Measurements from ENCODE around the gene DISC1.
"Not testable (repeated sequence)": the region's sequence is repeated elsewhere in the genome, so short reads cannot be mapped to it uniquely, and the experiment has no call there.

Gene DISC1

GRCh38 chr1:231779081-231779480 is 152.5 kb downstream of the DISC1 start:
- DNase-seq: no peak

- no peak for DNase-seq
These were observed 155.3 kb downstream of the DISC1 start for GRCh38 chr1:231781892-231782291.

GRCh38 chr1:231785073-231785472 is 158.5 kb downstream of the DISC1 start:
- not testable (repeated sequence) for DNase-seq

DNA sequence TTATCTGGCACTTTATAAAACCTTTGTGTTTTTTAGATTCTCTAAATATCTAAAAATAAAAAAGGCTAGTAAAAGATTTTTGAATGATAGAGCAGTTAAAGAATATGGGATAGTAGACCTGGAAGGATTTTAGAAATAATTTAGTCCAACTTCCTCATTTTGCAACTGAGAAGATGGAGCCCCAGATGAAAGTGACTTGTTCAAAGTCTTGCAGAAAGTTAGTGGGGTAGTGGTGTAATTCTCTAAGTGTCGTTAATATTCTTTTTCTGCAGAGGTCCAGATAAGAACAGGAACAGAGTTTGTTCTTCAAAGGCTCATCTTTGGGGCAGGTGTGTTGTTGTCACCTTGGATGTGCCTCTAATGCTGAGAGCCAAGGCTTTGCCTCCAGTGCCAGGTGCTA is 159.5 kb downstream of the DISC1 start:
- DNase-seq: no peak

DNA sequence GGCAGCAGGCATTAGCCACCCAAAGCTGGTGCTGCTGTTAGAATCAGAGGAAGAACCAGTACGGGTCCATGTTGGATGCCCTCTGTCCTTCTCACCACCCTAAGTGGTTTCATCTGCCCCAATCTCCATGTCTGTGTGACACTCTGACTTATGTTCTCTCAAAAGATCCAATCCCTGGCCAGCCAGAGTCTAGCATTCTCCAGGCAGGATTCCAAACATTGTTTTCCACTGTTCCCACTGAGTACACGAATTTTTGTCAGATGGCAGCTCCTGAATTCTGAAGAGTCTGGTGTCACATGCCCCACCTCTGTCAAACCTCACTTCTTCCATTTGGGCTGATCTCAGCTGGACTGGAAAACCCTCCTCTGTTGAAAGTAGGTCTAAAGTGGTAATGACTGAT is 166.0 kb downstream of the DISC1 start:
- no peak for DNase-seq

GRCh38 chr1:231793893-231794292 is 167.3 kb downstream of the DISC1 start:
- DNase-seq: no peak

- DNase-seq: no peak
These were observed 169.6 kb downstream of the DISC1 start for GRCh38 chr1:231796141-231796540.

DNA sequence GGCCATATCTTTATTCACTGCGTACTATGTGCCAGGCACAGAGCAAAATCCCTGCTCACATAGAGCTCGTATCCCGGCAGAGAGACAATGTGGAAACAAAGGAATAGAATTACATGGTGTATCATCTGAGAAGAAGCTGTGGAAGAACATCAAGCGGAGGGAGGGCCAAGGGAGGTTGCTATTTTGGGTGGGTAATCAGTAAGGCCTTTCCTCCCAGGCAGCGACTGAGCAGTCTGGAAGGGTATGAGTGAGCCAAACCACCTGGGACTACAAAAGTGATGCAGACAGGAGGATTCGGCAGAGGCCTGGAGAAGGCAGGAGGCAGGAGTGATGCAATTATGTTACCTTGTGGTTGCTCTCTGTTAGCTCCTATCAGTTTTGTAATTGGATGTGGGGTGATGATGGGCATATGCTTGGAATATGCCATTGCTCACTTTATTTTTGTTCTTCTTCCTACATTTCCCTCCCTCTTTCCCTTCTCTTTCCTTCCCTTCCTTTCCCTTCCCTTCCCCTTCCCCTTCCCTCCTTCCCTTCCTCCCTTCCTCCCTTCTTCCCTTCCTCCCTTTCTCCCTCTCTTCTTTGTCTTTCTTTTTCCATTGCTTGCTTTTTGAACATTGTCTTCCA is 172.9 kb downstream of the DISC1 start:
- no peak for DNase-seq

DNA sequence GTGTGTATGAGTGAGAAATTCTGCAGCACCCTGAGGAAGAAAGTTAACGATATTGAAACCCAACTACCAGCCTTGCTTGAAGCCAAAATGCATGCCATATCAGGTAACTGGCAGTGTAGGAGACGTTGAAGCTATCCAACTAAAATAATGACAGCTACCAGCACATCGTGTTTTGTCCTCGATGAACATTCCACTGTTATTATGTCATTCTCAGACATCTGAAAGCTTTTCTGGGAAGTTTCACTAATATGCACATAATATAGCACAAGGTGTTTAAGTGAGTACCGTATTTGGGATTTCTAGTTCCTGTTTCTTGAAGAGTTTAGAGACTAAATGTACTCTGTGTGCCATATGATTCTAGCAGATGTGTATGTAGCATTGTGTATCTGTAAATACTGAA is 173.5 kb downstream of the DISC1 start:
- DNase-seq: no peak

- DNase-seq: no peak
These were observed 174.5 kb downstream of the DISC1 start for GRCh38 chr1:231801042-231801585.

DNA sequence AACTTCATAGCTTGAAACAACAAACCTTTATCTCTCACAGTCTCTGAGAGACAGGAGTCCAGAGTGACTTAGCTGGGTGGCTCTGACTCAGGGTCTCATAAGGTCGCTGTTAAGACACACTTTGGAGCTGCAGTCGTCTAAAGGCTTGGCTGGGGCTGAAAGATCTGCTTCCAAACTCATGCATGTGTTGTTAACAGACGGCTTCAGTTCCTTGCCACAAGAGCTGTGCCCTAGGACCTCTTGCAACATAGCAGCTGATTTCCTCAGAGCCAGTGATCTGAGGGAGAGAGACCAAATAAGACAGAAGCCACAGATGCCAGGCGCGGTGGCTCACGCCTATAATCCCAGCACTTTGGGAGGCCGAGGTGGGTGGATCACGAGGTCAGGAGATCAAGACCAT is 176.8 kb downstream of the DISC1 start:
- DNase-seq: no peak

- peak; percentile 41 for DNase-seq
These were observed 180.3 kb downstream of the DISC1 start for GRCh38 chr1:231806623-231807495.

DNA sequence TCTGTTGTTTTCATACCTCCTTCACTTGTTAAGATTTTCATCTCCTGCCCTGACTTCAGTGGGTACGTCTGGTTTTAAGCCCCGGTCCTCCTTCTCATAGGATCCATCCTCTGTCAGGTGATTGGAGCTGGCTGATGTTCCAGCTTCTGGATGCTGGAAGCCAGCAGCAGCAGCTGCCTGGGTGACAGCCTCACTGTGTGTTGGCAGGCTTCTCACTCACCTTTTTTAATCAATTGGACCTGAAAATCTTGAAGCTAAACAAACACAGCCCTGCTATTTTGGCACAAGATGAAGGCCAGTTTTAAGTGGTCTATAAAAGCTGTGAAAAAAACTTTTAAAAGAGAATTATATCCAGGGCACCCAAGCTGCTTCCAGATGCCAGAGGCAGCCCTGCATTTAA is 181.0 kb downstream of the DISC1 start:
- no peak for DNase-seq

DNA sequence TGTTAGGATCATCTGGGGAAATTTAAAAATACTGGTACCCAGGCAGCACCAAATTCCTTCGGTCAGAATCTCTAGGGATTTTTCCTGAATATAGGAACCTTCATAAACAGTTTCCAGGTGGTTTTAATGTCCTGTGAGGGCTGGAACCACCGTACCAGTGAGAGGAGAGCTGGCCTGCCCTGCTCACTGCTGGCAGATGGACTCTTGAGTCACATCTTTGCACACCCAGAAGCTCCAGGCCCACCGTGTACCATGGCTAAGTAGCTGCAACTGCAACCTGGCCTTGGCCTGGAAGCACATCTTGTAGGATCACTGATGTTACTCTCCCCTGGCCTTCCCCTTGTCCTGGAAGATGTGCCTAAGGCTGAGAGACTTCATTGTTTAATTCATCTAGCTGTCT is 181.5 kb downstream of the DISC1 start:
- no peak for DNase-seq

- no peak for DNase-seq
These were observed 182.4 kb downstream of the DISC1 start for GRCh38 chr1:231808990-231809389.

DNA sequence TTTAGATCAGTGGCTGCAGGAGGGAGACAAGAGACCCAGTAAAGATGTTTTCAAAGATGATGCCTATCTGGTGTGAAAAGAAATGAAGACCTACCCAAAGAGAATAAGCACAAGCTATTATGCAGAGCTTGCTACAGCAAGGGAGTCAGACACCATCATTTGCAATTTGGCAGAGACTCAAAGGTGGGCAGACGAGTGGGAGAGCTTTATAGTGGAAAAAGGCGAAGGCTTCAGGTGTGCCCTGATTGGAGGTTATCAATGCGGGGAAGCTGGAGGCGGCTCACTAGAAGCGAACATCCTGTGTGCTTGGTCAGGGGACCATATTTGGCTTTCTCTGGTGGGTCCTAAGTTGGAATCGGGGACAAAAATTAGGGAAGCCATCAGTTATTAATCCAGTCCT is 183.8 kb downstream of the DISC1 start:
- no peak for DNase-seq

GRCh38 chr1:231814021-231814420 is 187.4 kb downstream of the DISC1 start:
- no peak for DNase-seq

DNA sequence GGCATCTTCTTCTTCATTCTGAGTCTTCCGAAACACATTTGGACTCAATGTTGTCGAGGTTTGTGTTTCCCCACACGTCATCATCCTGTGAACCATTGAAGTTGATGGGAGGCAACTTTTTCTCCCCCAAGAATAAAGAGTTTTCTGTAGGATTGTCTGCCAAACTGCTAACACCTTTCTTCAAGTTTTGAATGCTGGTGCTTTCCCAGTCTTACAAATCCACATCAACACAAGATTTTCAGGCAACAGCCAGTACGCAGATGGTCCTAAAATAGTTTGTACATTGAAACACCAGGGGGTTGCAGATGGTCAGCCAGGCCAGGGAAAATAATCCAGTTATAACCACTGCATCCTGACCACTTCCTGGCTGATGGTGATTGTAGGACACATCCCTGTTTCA is 187.9 kb downstream of the DISC1 start:
- no peak for DNase-seq

- no peak for DNase-seq
These were observed 191.2 kb downstream of the DISC1 start for GRCh38 chr1:231817801-231818200.

DNA sequence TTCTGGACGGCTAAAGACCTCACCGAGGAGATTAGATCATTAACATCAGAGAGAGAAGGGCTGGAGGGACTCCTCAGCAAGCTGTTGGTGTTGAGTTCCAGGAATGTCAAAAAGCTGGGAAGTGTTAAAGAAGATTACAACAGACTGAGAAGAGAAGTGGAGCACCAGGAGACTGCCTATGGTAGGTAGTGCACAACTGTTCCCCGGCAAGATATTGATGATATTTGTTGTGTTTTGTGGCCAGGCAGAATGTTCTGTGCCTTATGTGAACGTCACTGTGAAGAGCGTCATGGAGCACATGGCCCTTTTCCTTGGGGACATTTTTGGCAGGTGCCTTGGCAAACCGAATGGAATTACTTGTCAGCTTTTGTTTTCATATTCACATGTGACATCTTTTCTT is 191.7 kb downstream of the DISC1 start:
- no peak for DNase-seq

DNA sequence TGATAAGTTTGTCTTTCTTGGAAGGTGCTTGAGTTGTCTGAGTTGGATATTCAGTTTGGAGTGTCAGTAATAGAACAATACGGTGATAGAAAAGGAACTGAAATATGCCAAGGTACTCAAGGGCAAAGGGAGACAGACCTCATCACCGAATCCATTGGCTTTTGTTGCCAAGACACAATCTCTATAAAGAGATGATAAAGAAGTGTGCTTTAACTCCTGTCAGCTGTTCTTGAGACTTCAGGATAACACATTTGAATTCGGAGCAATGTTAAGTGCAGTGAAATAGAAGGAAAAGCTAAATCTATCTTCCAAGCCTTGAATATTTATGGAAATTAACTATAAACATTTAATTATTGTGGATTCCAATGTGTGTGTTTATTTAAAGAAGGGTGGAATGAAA is 194.7 kb downstream of the DISC1 start:
- no peak for DNase-seq

- DNase-seq: no peak
These were observed 195.5 kb downstream of the DISC1 start for GRCh38 chr1:231822041-231822440.

- no peak for DNase-seq
These were observed 200.0 kb downstream of the DISC1 start for GRCh38 chr1:231826566-231826965.
